Measurements from ENCODE around the gene PUSL1.
A peak's percentile ranks its signal among the peaks of the same experiment; 100 is the strongest.

Gene PUSL1

GRCh38 chr1:1342061-1342562, 33.7 kb downstream of the PUSL1 start:
- DNase-seq: no peak

DNA sequence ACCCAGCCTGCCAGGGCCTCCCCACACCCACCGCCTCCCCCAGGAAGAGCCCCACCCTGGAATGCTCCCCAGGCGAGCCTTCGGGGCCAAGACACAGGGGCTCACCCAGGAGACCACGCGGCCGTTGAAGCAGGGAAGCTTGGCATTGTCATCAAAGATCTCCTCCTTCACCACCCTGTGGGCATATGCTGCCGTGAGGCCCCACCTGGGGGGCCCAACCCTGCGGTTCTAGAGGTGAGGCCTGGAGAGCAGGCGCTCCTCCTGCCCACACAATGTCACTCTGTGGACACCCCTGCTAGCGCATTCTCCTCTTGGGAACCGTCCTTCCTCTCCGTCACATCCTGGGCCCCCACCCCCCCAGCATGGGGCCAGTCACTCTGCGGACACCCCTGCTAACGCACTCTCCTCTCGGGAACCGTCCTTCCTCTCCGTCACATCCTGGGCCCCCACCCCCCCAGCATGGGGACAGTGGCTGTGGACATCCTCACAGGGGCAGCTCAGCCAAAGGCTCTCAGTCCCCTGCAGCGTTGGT, 34.3 kb downstream of the PUSL1 start:
- DNase-seq: no peak

DNA sequence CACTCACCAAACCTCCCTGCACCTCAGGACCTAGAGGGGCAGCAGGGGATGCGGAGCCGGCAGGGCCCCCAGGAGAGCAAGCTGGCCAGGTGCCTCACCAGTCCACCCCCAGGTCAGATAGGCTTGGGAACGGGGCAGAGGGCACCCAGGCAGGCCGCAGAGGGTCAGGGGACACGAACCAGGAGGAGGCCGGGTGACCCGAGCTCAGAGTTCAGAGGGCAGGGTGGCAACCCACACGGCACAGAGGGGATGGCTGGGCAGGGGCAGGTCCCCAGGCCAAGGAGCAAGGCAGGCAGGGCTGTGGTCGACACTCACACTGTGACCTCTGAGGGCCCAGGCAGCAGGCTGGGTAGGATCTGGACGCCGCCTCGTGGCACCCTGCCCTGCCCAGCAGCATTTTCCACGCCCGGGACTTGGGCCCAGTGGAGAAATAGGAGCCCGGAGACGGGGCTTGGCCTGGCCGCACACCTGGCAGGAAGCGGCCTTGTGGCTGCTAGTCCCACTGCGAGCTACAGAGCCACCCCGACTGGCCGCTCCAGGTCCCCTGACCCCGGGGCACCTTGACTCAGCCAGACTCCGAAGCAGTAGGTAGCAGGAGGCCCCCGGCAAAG, 35.5 kb downstream of the PUSL1 start:
- no peak for DNase-seq

DNA sequence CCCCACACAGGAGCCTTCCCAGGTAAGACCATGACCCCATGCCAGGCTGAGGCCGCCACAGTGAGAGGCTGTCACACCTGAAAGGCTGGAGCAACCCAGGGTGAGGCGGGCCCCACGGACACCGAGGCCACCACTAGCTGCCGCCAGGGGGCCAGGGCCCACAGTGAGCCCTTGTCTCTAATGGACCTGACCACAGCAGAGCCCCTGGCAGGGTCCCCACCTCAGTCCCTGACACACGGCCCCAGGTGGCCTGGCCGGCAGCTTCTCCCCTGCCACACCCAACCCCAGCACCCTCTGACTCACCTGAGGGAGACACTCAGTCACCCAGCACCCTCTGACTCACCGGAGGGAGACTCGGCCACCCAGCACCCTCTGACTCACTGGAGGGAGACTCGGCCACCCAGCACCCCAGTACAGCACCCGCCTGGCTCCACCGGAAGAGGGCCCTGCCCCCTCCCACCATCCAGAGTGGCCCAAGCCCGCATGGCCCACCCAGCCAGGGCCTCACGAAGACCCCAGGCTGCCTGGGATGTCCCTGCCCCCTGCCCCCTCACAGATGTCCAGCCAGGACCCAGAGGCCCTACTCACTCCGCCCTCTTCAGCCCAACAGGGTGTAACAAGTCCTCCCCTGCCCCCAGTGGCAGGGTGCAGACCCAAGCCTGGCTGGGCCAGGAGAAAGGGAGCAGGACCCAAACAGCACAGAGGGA, 36.4 kb downstream of the PUSL1 start:
- no peak for DNase-seq

DNA sequence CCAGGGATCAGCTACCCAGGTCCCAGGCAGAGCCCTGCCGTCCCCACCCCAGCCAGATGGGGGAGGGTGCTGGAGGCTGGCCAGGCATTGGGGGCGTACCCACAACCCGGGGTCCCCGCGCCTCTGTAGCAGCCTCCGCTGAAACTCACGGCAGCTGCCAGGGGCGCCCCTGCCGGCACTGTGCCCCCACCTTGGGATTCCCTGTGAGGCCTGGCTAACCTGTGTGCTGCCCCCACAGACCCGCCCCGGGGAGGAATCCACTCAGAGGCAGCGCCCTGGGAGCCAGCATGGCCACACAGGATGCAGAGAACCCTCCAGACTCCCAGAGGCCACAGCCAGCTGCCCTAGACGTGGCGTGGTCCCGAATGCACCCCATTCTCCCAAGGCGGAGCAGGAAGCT, 37.0 kb downstream of the PUSL1 start:
- no peak for DNase-seq

DNA sequence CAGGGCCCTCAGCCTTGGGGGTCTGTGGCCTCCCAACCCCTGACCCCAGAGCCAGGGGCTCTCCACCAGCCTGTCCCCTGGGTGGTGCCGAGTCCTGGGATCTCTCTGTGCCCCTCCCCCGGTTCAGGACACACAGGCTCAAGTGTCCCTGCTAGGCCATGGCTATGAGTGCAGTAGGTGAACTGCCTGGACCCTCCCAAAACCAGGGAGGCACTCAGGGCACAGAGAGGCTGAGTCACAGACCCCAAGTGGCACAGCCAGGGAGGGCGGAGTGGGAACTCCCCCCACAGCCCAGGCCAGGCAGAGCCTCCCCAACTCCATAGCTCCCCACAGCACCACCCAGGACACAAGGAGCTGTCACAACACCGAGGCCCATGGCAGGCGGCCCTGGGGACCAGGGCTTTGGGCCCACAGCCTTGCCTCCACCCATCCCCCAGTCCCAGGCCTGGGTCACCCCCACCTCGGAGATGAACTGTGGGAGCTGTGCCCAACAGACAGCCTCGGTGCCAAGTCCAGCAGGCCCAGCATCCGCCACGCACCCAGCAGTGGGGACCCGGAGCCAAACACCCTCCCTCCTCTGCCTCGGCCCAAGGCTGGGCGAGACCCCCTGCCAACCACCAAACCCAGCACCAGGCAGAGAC, 37.6 kb downstream of the PUSL1 start:
- no peak for DNase-seq

DNA sequence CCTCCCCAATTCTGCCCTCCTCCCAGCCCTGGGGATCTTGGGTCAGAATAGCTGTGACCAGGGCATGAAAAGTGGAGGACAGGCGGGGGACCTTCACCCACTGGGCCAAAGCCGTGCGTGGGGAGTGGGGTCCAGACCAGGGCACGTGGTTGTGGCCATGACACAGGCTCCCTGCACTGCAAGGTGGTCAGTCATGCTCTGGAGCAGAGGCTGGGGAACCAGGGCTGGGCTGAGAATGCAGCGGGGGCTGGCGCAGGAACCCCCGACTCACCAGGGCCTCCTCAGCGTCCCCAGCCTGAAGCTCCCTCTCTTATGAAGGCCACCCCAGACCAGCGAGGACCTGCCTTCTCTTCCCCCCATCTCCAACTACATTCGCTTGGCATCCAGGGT, 38.1 kb downstream of the PUSL1 start:
- no peak for DNase-seq

- no peak for DNase-seq
Measured at GRCh38 chr1:1347026-1347595, 38.7 kb downstream of the PUSL1 start.

DNA sequence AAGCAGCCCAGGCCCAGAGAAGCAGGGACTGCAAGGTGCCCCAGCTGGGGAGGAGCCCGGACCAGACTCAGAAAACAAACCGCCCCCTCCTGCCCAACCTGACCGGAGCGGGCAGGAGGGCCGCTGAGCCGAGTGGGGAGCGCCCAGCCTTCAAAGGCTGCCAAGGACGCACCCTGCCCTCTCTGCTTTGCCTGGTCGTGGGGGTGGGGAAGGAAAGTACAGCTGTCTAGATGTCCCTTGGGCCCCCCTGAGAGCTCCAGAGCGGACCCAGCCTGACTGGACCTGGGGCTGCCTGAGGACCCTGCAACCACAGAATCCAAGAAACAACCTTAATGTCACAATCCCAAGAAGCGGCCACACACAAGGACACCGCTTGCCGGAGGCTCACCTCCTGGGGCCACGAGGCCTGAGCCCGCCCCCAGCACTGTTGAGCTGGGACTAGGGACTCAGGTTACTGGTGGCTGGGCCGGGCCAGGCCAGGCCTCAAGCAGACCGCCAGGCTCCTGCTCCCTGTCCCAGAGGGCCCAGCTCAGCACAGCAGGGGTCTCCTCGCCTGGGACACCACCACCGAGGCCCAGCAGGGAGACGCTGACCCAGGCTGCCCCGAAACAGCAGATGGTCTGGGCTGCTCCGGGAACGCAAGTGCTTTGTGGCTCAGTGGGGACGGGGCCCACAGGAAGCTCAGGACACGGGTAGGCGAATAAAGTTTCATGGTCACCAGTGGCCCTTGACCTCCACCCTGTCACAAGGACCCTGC, 39.4 kb downstream of the PUSL1 start:
- no peak for DNase-seq

DNA sequence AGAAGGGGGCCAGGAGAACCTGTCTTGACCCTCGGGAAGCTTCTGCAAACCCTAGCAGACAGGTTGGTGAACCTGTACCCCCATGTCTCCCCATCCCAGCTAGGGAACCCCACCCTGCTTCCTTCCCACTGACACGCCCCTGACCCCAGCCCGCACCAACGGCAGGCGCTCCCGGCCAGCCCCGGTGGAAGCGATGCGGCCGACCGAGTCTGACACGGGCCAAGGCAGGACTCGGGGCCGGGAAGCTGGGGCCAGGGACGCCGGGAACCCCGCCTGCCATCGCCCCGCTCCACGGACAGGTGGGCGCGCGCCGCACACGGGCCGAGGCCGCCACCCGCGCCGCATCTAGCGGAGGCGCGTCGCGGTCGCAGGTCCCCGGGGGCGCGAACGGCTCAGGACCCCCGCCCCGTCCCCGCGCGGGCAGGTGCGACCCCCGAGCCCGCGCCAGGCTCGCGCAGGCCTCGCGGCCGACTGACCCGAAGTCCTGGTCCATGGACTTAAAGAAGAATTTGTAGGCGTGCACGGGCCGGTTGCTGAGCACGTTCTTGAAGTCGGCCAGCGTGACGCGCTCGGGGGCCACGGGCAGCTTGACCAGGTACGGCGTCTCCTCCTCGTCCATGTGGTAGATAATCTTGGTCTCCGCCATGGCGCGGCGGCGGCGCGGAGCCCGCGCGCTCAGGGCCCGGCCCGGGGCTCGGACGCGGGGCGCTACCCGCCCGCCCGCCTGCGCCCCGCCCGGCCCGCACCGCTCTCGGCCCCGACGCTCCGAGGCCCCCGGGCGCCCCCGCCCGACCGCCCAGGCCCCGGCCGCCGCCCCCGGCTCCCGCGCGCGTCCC, 40.2 kb downstream of the PUSL1 start:
- no peak for DNase-seq

DNA sequence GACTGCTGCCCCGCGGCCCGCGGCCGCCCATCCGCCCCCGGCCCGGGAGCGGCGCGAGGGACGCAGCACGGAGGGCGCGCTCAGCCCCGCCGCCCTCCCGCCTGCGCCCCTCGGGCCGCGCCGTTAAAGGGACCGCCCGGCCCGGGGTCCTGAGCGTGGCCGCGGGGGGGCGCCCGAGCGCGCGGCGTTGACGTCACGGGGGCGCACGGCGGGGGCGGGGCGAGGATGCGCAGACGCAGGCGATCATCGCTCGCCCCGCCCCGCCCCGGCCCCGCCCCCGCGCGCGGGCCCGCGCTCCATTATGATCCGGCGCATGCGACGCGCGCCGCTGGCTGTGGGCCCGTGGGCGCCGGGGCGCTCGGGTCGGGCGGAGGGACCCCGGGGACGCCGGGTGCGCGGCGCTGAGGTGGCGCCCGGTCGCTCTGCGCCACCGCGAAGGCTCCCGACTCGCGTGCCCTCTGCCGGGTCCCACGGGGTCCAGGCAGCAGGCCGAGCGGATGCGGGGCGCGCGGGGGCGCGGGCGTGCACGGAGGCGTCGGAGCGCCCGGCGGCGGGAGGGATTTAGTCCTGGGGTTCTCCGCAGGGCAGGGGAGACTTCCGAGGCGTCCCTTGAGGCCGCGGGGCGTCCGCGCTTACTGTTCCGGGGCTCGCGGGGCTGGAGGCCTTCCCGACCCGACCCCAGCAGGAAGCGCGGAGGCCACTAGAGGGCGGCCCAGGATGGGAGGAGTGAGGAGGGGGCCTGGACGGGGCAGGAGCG, 41.0 kb downstream of the PUSL1 start, which contains the start of gene DVL1:
Gene DVL1 (minus strand): TSS at position 163 of the 757 bp plus-strand sequence. CDS start 353 bp downstream, outside the sequence.
- DNase-seq: peak; percentile 22 to 46

GRCh38 chr1:1351511-1352427, 43.4 kb downstream of the PUSL1 start:
- DNase-seq: no peak

- no peak for DNase-seq
Measured at GRCh38 chr1:1352786-1353388, 44.5 kb downstream of the PUSL1 start.

GRCh38 chr1:1353389-1354151, 45.2 kb downstream of the PUSL1 start:
- no peak for DNase-seq

DNA sequence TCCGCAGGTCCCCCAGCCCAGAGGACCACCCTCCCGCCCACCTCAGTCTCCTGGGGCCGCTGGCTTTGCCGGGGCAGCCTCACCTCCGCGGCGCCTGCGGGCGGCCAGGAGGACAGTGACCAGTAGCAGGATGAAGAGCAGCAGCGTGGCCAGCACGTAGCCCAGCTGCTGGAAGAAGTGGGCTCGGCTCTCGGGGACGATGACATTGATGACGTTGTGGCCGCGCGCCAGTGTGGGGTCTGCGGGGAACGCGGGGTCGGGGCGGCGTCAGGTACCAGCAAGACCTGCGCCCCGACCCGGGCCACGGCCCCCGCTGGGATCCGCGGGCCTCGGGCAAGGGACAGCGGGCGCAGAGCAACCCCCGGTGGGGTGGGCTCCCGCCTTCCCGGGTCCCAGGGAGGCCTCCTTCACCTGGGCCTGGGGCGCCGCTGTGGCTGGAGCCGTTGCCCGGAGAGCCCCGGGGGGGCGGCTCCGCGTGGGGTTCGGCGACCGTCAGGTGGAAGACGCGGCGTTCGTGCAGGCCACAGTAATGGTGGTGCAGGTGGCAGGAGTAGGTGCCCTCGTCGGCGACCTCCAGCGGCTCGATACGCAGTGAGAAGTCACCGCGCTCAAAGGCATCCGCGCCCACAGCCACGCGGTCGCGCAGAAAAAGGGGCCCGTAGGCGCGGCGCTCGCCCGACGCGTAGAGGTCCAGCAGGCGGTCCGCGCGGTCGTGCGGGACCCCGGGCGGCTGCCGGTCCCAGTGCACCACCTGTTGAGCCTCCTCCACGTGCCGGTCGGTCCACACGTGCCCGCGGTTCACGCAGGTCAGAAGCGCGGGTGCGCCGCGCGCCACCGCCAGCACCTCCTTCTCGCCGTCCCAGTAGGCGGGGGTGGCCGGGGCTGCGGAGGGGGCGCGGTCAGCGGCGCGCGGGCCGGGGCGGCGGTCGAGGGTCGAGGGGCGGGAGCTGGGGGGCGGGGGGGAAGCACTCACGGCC, 46.2 kb downstream of the PUSL1 start:
- no peak for DNase-seq

DNA sequence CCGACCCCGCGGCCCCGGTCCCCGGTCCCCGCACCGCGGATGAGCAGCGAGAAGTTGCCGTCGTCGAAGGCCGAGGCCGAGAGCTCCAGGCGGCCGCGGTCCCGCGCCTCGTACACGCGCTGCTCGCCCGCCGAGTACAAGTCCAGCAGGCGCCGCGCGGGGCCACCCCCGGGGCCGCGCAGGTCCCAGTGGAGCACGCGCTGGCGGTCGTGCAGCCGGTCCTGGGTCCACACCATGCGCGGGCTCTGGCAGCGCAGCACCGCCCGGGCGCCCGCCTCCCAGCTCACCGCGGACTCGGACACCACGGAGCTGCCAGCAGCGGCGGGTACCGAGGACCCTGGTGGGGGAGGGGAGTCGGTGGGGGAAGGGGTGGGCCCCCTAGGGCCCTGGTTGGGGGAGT, 47.0 kb downstream of the PUSL1 start:
- no peak for DNase-seq

DNA sequence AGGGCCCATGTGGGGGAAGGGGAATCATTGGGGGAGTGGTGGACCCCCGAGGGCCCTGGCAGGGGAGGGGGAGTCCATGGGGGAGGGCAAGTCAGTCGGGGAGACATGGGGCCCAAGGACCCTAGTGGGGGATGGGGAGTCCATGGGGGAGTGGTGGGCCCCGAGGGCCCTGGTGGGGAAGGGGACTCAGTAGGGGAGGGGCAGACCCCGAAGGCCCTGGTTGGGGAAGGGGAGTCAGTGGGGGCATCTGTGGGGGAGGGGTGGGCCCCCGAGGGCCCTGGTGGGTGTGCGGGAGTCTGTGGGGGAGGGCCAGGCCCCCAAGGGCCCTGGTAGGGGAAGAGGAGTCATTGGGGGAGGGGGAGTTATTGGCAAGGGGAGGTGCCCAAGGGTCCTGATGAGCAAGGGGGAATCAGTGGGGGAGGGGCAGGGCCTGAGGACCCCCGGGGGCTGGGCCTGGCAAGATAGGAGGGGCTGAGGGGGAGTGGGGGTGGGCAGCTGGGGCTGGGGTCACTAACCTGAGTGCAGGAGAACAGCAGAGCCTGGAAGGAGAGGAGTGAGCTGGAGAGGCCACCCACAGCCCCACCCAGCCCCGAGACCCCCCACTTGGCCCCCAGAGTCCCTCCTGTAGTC, 47.9 kb downstream of the PUSL1 start:
- DNase-seq: no peak
